Measurements from ENCODE around the gene APH1A.

The APH1A gene

GRCh38 chr1:150259758-150260669, 8.8 kb downstream of the APH1A start:
- Histone ChIP-seq H3K36me3 (ENCODE audit: insufficient read depth, low read length) (peaks cover 7% of the 10 kb centered on the region), H3K4me3 (ENCODE audit: low read depth, low read length, poor library complexity, severe bottlenecking) (no peak overlapping the region), H3K4me2 (ENCODE audit: low read length) (no peak overlapping the region), H3K9me2 (ENCODE audit: low read depth, low read length) (no peaks in the 10 kb centered on the region), H3K79me2 (ENCODE audit: insufficient read depth, low read length) (no peaks in the 10 kb centered on the region), H4K20me1 (ENCODE audit: insufficient read depth, low read length) (no peaks in the 10 kb centered on the region), H2AFZ (ENCODE audit: low read length) (no peak overlapping the region), H3F3A (ENCODE audit: insufficient read depth, low read length) (no peaks in the 10 kb centered on the region), H3K9ac (ENCODE audit: low read length) (no peak overlapping the region), H3K27me3 (ENCODE audit: insufficient read depth, low read length) (no peaks in the 10 kb centered on the region), H3K27ac (ENCODE audit: low read depth, low read length, poor library complexity, severe bottlenecking) (no peak overlapping the region), H3K9me3 (ENCODE audit: low read length) (no peaks in the 10 kb centered on the region), H3K4me1 (ENCODE audit: insufficient read depth, low read length, severe bottlenecking) (peaks cover 21% of the 10 kb centered on the region)
- TF ChIP-seq EZH2 (IDR thresholded peaks at IDR 0.05; ENCODE audit: borderline replicate concordance, low read length), result no peak
- TF ChIP-seq, protein P1, sequence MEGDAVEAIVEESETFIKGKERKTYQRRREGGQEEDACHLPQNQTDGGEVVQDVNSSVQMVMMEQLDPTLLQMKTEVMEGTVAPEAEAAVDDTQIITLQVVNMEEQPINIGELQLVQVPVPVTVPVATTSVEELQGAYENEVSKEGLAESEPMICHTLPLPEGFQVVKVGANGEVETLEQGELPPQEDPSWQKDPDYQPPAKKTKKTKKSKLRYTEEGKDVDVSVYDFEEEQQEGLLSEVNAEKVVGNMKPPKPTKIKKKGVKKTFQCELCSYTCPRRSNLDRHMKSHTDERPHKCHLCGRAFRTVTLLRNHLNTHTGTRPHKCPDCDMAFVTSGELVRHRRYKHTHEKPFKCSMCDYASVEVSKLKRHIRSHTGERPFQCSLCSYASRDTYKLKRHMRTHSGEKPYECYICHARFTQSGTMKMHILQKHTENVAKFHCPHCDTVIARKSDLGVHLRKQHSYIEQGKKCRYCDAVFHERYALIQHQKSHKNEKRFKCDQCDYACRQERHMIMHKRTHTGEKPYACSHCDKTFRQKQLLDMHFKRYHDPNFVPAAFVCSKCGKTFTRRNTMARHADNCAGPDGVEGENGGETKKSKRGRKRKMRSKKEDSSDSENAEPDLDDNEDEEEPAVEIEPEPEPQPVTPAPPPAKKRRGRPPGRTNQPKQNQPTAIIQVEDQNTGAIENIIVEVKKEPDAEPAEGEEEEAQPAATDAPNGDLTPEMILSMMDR (IDR thresholded peaks at IDR 0.05; ENCODE audit: low read length), result no peak

GRCh38 chr1:150259217-150259616, 9.6 kb downstream of the APH1A start:
- Histone ChIP-seq H3K79me2 (ENCODE audit: insufficient read depth, low read length) (no peaks in the 10 kb centered on the region), H3F3A (ENCODE audit: insufficient read depth, low read length) (no peaks in the 10 kb centered on the region), H4K20me1 (ENCODE audit: insufficient read depth, low read length) (no peaks in the 10 kb centered on the region), H2AFZ (ENCODE audit: low read length) (no peak overlapping the region), H3K27ac (ENCODE audit: low read depth, low read length, poor library complexity, severe bottlenecking) (no peak overlapping the region), H3K9me3 (ENCODE audit: low read length) (no peaks in the 10 kb centered on the region), H3K27me3 (ENCODE audit: insufficient read depth, low read length) (no peaks in the 10 kb centered on the region), H3K4me2 (ENCODE audit: low read length) (no peak overlapping the region), H3K4me1 (ENCODE audit: insufficient read depth, low read length, severe bottlenecking) (peaks cover 21% of the 10 kb centered on the region), H3K9me2 (ENCODE audit: low read depth, low read length) (no peaks in the 10 kb centered on the region), H3K4me3 (ENCODE audit: low read depth, low read length, poor library complexity, severe bottlenecking) (no peak overlapping the region), H3K36me3 (ENCODE audit: insufficient read depth, low read length) (no peaks in the 10 kb centered on the region), H3K9ac (ENCODE audit: low read length) (no peak overlapping the region)
- TF ChIP-seq, protein P1 (IDR thresholded peaks at IDR 0.05; ENCODE audit: low read length), result no peak
- TF ChIP-seq EZH2 (IDR thresholded peaks at IDR 0.05; ENCODE audit: borderline replicate concordance, low read length), result no peak

GRCh38 chr1:150257624-150258585, 10.9 kb downstream of the APH1A start, which contains the start of gene CA14:
Gene CA14, plus strand, starts transcription at chr1:150257774. Its CDS starts 355 bp downstream, at chr1:150258129.
- no peaks in the 10 kb centered on the region for H3K9me2 ChIP-seq (ENCODE audit: low read depth, low read length)
- H2AFZ ChIP-seq (ENCODE audit: low read length), result no peak within 1 kb of the TSS
- no peak within 1 kb of the TSS for H3K27ac ChIP-seq (ENCODE audit: low read depth, low read length, poor library complexity, severe bottlenecking)
- H3K4me2 ChIP-seq (ENCODE audit: low read length), result no peak within 1 kb of the TSS
- no peak within 1 kb of the TSS for H3K9ac ChIP-seq (ENCODE audit: low read length)
- H3K4me1 ChIP-seq (ENCODE audit: insufficient read depth, low read length, severe bottlenecking), result peaks cover 14% of the 10 kb centered on the region
- H3K79me2 ChIP-seq (ENCODE audit: insufficient read depth, low read length), result no peaks in the 10 kb centered on the region
- H3K36me3 ChIP-seq (ENCODE audit: insufficient read depth, low read length), result no peaks in the 10 kb centered on the region
- H3K9me3 ChIP-seq (ENCODE audit: low read length), result no peaks in the 10 kb centered on the region
- no peaks in the 10 kb centered on the region for H4K20me1 ChIP-seq (ENCODE audit: insufficient read depth, low read length)
- no peaks in the 10 kb centered on the region for H3F3A ChIP-seq (ENCODE audit: insufficient read depth, low read length)
- peaks cover 3% of the 10 kb centered on the region; the same call in 1 of the 2 replicates for H3K27me3 ChIP-seq (ENCODE audit: insufficient read depth, low read length)
- H3K4me3 ChIP-seq (ENCODE audit: low read depth, low read length, poor library complexity, severe bottlenecking), result no peak within 1 kb of the TSS
- TF ChIP-seq EZH2 (IDR thresholded peaks at IDR 0.05; ENCODE audit: borderline replicate concordance, low read length), result no peak
- TF ChIP-seq, protein P1 (IDR thresholded peaks at IDR 0.05; ENCODE audit: low read length), result no peak

Measured in OCI-LY1 (cell line).